Stimulated activated CD8-positive, alpha-beta memory T cell treated with anti-CD3 and anti-CD28 coated beads, Interleukin-7, amount 100 ng/mL, for 1 hour (primary cell): Measurements from ENCODE around the gene COPA.

Source experiments
- DNase-seq, 2 donors: peaks; one replicate each; pipeline ENCODE4 v3.0.0-alpha.2; 2020; ENCODE audit warnings: low read depth in 2 of 2

The COPA gene

GRCh38 chr1:160363010-160363409, 20.0 kb upstream of the COPA start:
- DNase-seq = no peak

- DNase-seq = no peak
Measured at GRCh38 chr1:160362168-160362957, 19.3 kb upstream of the COPA start.

- no peak for DNase-seq
Measured at GRCh38 chr1:160361814-160362167, 18.7 kb upstream of the COPA start.

- DNase-seq = no peak
Measured at GRCh38 chr1:160361199-160361598, 18.1 kb upstream of the COPA start.

GRCh38 chr1:160360227-160360695, 17.2 kb upstream of the COPA start:
- DNase-seq = no peak

GRCh38 chr1:160359559-160360226, 16.6 kb upstream of the COPA start:
- DNase-seq = no peak

GRCh38 chr1:160358073-160358472, 15.0 kb upstream of the COPA start:
- no peak for DNase-seq

- no peak for DNase-seq
Measured at GRCh38 chr1:160357286-160358002, 14.4 kb upstream of the COPA start.

- DNase-seq = no peak
Measured at GRCh38 chr1:160354388-160354985, 11.4 kb upstream of the COPA start.

- no peak for DNase-seq
Measured at GRCh38 chr1:160353223-160353622, 10.2 kb upstream of the COPA start.

- DNase-seq = no peak
Measured at GRCh38 chr1:160352555-160352954, 9.5 kb upstream of the COPA start.

GRCh38 chr1:160351629-160352028, 8.6 kb upstream of the COPA start:
- no peak for DNase-seq

- no peak for DNase-seq
Measured at GRCh38 chr1:160346958-160347357, 3.9 kb upstream of the COPA start.

- DNase-seq = no peak
Measured at GRCh38 chr1:160346463-160346862, 3.4 kb upstream of the COPA start.

- no peak for DNase-seq
Measured at GRCh38 chr1:160344936-160345335, 1.9 kb upstream of the COPA start.

GRCh38 chr1:160344241-160344640, 1.2 kb upstream of the COPA start:
- DNase-seq = no peak

GRCh38 chr1:160342526-160342925, 524 bp downstream of the COPA start:
- DNase-seq = no peak

- DNase-seq = no peak
Measured at GRCh38 chr1:160340866-160341265, 2.2 kb downstream of the COPA start.

- no peak for DNase-seq
Measured at GRCh38 chr1:160340146-160340545, 2.9 kb downstream of the COPA start.

- DNase-seq = no peak
Measured at GRCh38 chr1:160338580-160338979, 4.5 kb downstream of the COPA start.

GRCh38 chr1:160332516-160332915, 10.5 kb downstream of the COPA start:
- DNase-seq = no peak

GRCh38 chr1:160330119-160330518, 12.9 kb downstream of the COPA start:
- no peak for DNase-seq
